Kidney epithelial cell (primary cell): ENCODE measurements around the gene SUOX. TPM values are rescaled to one million over a fixed set of nuclear protein-coding genes. Genes with fewer than 3 reads are reported as not detected.

ENCODE experiments used
- DNase-seq: peaks from one replicate; pipeline ENCODE4 v3.0.0-alpha.2; 2010; ENCODE audit warnings: low read depth
- H3K27me3 ChIP-seq: 2 replicates; pipeline ENCODE4 v1.6.0; 2011; ENCODE audit warnings: low read length; ENCODE audit not compliant: control insufficient read depth, insufficient read depth
- H3K36me3 ChIP-seq: 2 replicates; pipeline ENCODE4 v1.5.1; 2011; ENCODE audit warnings: low read length; ENCODE audit not compliant: control insufficient read depth, insufficient read depth
- H3K4me3 ChIP-seq: 2 replicates; pipeline ENCODE4 v1.5.1; 2011; ENCODE audit warnings: low read depth, mild to moderate bottlenecking, control low read depth, low read length
- total RNA-seq: library from RNA; depleted of rRNA; stranded (reverse); fragments of >200 nt; gene quantifications from 2 replicates; pipeline ENCODE4 v1.2.3, GENCODE V29; 2015
- TF ChIP-seq, protein P1 (sequence below): IDR thresholded peaks from 2 replicates; pipeline ENCODE4 v1.5.1; 2011; ENCODE audit warnings: mild to moderate bottlenecking, moderate library complexity, low read length, control low read depth, inconsistent platforms; ENCODE audit not compliant: insufficient read depth, poor library complexity, severe bottlenecking

SUOX gene
- total RNA-seq, 1 donor from 2014 or later, result 18.0 TPM

- H3K36me3 ChIP-seq, result no peaks in the 10 kb centered on the region
- no peak for DNase-seq
- peak within 1 kb of the TSS; percentile 12 for H3K4me3 ChIP-seq
- H3K27me3 ChIP-seq, result no peaks in the 10 kb centered on the region
- TF ChIP-seq, protein P1, sequence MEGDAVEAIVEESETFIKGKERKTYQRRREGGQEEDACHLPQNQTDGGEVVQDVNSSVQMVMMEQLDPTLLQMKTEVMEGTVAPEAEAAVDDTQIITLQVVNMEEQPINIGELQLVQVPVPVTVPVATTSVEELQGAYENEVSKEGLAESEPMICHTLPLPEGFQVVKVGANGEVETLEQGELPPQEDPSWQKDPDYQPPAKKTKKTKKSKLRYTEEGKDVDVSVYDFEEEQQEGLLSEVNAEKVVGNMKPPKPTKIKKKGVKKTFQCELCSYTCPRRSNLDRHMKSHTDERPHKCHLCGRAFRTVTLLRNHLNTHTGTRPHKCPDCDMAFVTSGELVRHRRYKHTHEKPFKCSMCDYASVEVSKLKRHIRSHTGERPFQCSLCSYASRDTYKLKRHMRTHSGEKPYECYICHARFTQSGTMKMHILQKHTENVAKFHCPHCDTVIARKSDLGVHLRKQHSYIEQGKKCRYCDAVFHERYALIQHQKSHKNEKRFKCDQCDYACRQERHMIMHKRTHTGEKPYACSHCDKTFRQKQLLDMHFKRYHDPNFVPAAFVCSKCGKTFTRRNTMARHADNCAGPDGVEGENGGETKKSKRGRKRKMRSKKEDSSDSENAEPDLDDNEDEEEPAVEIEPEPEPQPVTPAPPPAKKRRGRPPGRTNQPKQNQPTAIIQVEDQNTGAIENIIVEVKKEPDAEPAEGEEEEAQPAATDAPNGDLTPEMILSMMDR, result no peak
These were observed 23.5 kb downstream of the SUOX start, which contains the start of gene IKZF4 for GRCh38 chr12:56020423-56021184. TSS of gene IKZF4 (plus strand) at chr12:56021043. CDS start at chr12:56021494, 451 bp downstream.

DNA sequence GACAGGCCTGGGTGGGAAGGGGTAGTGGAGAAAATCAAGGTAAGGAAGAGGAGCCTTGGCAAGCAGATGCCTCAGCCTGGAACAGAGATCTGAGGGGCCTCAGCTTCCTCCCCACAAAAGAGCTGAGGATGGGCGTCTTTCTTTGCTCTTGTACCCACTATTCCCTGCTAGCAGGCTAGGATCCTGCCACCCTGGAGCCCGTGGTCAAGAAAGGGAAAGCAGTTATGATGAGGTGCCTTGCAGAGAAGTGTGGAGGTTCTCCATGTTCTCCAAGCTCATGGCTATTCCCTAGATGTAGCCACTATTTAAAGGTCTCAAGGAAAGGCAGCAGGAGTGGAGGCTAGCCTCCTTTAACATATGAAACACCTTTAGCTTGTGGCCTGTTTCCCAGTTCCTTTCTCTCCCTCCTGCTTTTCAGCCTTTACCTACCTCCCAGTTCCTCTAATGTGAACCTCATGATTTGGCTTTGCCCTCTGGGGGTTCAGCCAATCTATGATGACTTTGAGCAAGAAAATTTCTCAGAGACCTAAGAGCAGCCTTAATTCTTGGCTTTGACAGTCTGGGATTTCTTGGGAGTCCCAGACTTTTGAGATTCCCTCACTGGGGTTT, 24.9 kb downstream of the SUOX start:
- Histone ChIP-seq H3K27me3 (no peaks in the 10 kb centered on the region), H3K4me3 (no peak overlapping the region), H3K36me3 (no peaks in the 10 kb centered on the region)
- TF ChIP-seq, protein P1, result no peak
- DNase-seq, result no peak

- Histone ChIP-seq H3K36me3 (no peaks in the 10 kb centered on the region), H3K27me3 (no peaks in the 10 kb centered on the region), H3K4me3 (no peak overlapping the region)
- TF ChIP-seq, protein P1, result no peak
- no peak for DNase-seq
These were observed 31.6 kb downstream of the SUOX start for GRCh38 chr12:56028511-56029165.

GRCh38 chr12:56029166-56029519, 32.1 kb downstream of the SUOX start:
- DNase-seq, result no peak
- no peak overlapping the region for H3K4me3 ChIP-seq
- TF ChIP-seq, protein P1, result no peak
- no peaks in the 10 kb centered on the region for H3K27me3 ChIP-seq
- no peaks in the 10 kb centered on the region for H3K36me3 ChIP-seq

DNA sequence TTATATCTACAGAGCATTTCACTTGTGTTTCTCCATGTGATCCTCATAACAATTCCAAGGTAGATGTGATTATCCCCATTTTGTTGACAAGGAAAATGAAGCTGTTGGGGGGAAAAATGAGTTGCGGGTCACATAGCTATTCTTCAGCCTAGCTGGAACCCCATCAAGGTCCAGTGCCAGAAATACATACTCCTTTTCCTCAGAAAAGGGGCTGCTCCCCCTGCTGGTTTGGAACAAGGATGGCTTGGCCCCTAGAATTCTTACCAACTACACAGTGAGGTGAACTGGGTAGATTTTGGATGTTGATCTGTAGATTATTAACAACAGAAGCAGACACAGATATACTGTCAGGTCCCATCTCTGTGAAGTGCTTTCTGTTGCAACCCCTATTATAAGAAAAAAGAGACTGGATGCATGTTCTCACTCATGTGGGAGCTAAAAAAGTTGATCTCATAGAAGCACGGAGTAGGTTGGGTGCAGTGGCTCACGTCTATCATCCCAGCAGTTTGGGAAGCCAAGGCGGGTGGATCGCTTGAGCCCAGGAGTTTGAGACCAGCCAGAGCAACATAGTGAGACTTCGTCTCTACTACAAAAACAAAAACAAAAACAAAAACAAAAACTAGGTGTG, 32.7 kb downstream of the SUOX start:
- Histone ChIP-seq H3K27me3 (no peaks in the 10 kb centered on the region), H3K36me3 (no peaks in the 10 kb centered on the region), H3K4me3 (no peak overlapping the region)
- TF ChIP-seq, protein P1, result peak; percentile 85
- DNase-seq, result no peak
